HEK293T (cell line): ENCODE results near the gene SYT9.

ENCODE experiments used
- CTCF ChIA-PET: fragments of 350-600 bp; formaldehyde crosslinking; extraction: SDS; loops from one replicate; lab custom pipeline; 2021; ENCODE audit warnings: antibody characterized with exemption, inconsistent platforms; lab: Yijun Ruan, JAX
- POLR2A ChIA-PET: fragments of 350-600 bp; formaldehyde crosslinking; extraction: SDS; loops from one replicate; lab custom pipeline; 2020; ENCODE audit warnings: antibody characterized with exemption, inconsistent platforms; lab: Yijun Ruan, JAX
- DNase-seq: peaks from one replicate; pipeline ENCODE4 v3.0.0; 2012; ENCODE audit warnings: mixed read lengths; ENCODE audit errors: extremely low spot score
- ARNT ChIP-seq: fragments of 450-650 bp; IDR thresholded peaks from 2 replicates; pipeline ENCODE4 v1.6.1; 2017; ENCODE audit warnings: mild to moderate bottlenecking
- BHLHE40 ChIP-seq: fragments of 450-650 bp; IDR thresholded peaks from 2 replicates; pipeline ENCODE4 v1.6.1; 2016; ENCODE audit warnings: mild to moderate bottlenecking, moderate library complexity, borderline replicate concordance
- CTBP1 ChIP-seq: fragments of 450-650 bp; IDR thresholded peaks from 2 replicates; pipeline ENCODE4 v1.6.1; 2016; ENCODE audit warnings: borderline replicate concordance
- ELF4 ChIP-seq: fragments of 450-650 bp; IDR thresholded peaks from 2 replicates; pipeline ENCODE4 v1.6.1; 2017; ENCODE audit warnings: antibody characterized with exemption
- FOXA1 ChIP-seq: fragments of 450-650 bp; IDR thresholded peaks from 2 replicates; pipeline ENCODE4 v1.6.1; 2016; ENCODE audit warnings: mild to moderate bottlenecking
- FOXK2 ChIP-seq: fragments of 450-650 bp; IDR thresholded peaks from 2 replicates; pipeline ENCODE4 v1.6.1; 2016; ENCODE audit warnings: mild to moderate bottlenecking
- FOXM1 ChIP-seq: fragments of 450-650 bp; IDR thresholded peaks from 2 replicates; pipeline ENCODE4 v1.6.1; 2017; ENCODE audit warnings: mild to moderate bottlenecking, borderline replicate concordance
- HDGF ChIP-seq: fragments of 450-650 bp; IDR thresholded peaks from 2 replicates; pipeline ENCODE4 v1.6.1; 2017; ENCODE audit warnings: antibody characterized with exemption, borderline replicate concordance
- L3MBTL2 ChIP-seq: fragments of 450-650 bp; conservative IDR thresholded peaks from 2 replicates; pipeline ENCODE4 v1.6.1; 2016; ENCODE audit warnings: mild to moderate bottlenecking
- LEF1 ChIP-seq: fragments of 450-650 bp; IDR thresholded peaks from 2 replicates; pipeline ENCODE4 v1.6.1; 2017; ENCODE audit warnings: mild to moderate bottlenecking, borderline replicate concordance
- NFRKB ChIP-seq: fragments of 450-650 bp; IDR thresholded peaks from 2 replicates; pipeline ENCODE4 v1.6.1; 2016; ENCODE audit warnings: mild to moderate bottlenecking, moderate library complexity
- PKNOX1 ChIP-seq: fragments of 450-650 bp; IDR thresholded peaks from 2 replicates; pipeline ENCODE4 v1.6.1; 2016
- SP1 ChIP-seq: fragments of 450-650 bp; IDR thresholded peaks from 2 replicates; pipeline ENCODE4 v1.6.1; 2017
- SUZ12 ChIP-seq: fragments of 450-650 bp; IDR thresholded peaks from 2 replicates; pipeline ENCODE4 v1.6.1; 2016; ENCODE audit warnings: mild to moderate bottlenecking
- TARDBP ChIP-seq: fragments of 450-650 bp; IDR thresholded peaks from 2 replicates; pipeline ENCODE4 v1.6.1; 2016
- ZNF384 ChIP-seq: fragments of 450-650 bp; IDR thresholded peaks from 2 replicates; pipeline ENCODE4 v1.6.1; 2016

Gene SYT9

DNA sequence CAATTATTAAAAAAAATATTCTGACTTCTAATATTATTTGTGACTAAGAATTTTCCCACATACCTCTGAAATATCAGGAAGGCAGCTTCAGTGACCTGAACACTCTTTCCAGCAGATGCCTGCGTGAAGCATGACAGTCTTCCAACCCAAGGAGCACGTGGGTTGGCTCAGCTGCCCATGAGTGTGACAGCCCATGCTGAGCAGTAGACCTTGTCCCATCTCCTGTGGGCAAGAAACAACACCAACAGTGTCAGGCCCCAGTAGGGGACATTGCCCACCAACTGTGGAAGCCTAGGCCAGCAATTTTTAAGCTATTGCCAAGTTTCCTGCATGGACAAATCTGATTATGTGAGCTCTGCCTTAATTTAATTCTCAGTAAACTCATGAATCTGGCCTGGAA, 167.2 kb downstream of the SYT9 start:
- POLR2A ChIA-PET, result no interaction called here
- DNase-seq, result no peak
- TF ChIP-seq FOXA1 (no peak), HDGF (no peak), PKNOX1 (no peak), TARDBP (no peak), BHLHE40 (no peak), SUZ12 (no peak), FOXK2 (no peak), NFRKB (no peak), L3MBTL2 (no peak), ARNT (no peak), FOXM1 (no peak), CTBP1 (no peak), LEF1 (no peak)
- CTCF ChIA-PET, result no interaction called here

- no peak for TF ChIP-seq FOXK2
- TF ChIP-seq LEF1, result no peak
- no peak for TF ChIP-seq PKNOX1
- TF ChIP-seq FOXA1, result no peak
- no peak for TF ChIP-seq NFRKB
- TF ChIP-seq BHLHE40, result no peak
- no peak for TF ChIP-seq CTBP1
- no peak for TF ChIP-seq ARNT
- no peak for TF ChIP-seq SUZ12
- TF ChIP-seq HDGF, result no peak
- TF ChIP-seq ZNF384, result no peak
- no peak for TF ChIP-seq ELF4
- no peak for TF ChIP-seq TARDBP
- TF ChIP-seq FOXM1, result no peak
- no peak for TF ChIP-seq L3MBTL2
- no peak for TF ChIP-seq SP1
- CTCF ChIA-PET, result no interaction called here
- POLR2A ChIA-PET, result no interaction called here
- DNase-seq, result no peak
Observed at GRCh38 chr11:7421136-7421535, 169.4 kb downstream of the SYT9 start.

DNA sequence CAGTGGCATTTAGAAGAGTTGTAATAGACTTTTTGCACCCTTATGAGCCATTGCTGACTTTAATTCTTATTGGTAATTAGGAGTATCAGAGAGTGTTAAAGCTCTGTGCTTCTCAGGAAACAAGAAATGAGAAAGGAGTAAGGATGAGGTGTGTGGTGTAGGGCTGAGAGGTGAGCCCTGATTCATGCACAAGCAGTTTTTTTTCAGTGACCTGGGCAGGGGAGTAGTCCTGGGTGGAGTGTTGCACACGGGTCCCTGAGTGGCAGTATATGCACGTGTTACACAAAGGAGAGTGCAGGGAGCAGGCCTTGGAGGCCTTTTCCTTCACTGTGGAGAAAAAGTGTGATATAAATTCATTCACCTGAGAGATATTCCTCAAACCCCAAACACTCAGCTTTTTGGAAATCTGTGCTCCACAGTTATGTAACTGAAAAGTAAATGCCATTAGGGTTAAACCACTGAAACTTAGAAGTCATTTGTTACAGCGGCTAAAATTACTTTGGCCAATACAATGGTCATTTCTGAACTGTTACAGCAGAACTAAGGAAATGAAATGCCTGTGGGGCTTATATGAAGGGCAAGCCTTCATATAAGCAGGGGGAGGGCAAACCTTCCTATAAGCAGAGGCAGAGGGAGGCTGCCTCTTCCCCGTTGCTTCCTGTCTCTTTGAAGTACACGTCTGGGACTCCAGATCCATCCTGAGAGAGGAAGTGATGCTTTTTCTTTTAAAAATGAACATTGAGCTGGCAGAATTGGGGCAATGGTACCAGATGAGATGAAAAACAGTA, 171.0 kb downstream of the SYT9 start:
- ChIA-PET CTCF (interaction anchor here (1.3 kb wide), 1 partner anchor 20 kb away, joined by 3 read pairs; no protein-coding TSS in a partner anchor), POLR2A (no interaction called here)
- no peak for TF ChIP-seq TARDBP
- no peak for TF ChIP-seq FOXK2
- TF ChIP-seq ARNT, result no peak
- no peak for TF ChIP-seq CTBP1
- TF ChIP-seq SP1, result no peak
- no peak for TF ChIP-seq PKNOX1
- TF ChIP-seq FOXA1, result no peak
- TF ChIP-seq L3MBTL2, result no peak
- TF ChIP-seq ELF4, result no peak
- no peak for TF ChIP-seq LEF1
- no peak for TF ChIP-seq FOXM1
- TF ChIP-seq BHLHE40, result no peak
- DNase-seq, result no peak

- CTCF ChIA-PET, result interaction anchor here (0.7 kb wide), 1 partner anchor 71 kb away, joined by 3 read pairs; no protein-coding TSS in a partner anchor
- POLR2A ChIA-PET, result no interaction called here
Observed at GRCh38 chr11:7423946-7424345, 172.2 kb downstream of the SYT9 start.

More at GRCh38 chr11:7423946-7424345, 172.2 kb downstream of the SYT9 start:
- DNase-seq, result no peak
- TF ChIP-seq BHLHE40, result no peak
- TF ChIP-seq SUZ12, result no peak
- no peak for TF ChIP-seq ZNF384
- no peak for TF ChIP-seq NFRKB
- no peak for TF ChIP-seq L3MBTL2
- TF ChIP-seq FOXK2, result no peak
- TF ChIP-seq FOXM1, result no peak
- no peak for TF ChIP-seq HDGF
- TF ChIP-seq ARNT, result no peak
- TF ChIP-seq ELF4, result no peak
- TF ChIP-seq CTBP1, result no peak
- no peak for TF ChIP-seq FOXA1
- TF ChIP-seq SP1, result no peak
- no peak for TF ChIP-seq TARDBP
- no peak for TF ChIP-seq PKNOX1
- TF ChIP-seq LEF1, result no peak
